HEK293 (cell line): ENCODE measurements around the gene PDE3A.

ENCODE experiments used
- CTCF ChIA-PET: fragments of 350-600 bp; formaldehyde crosslinking; extraction: SDS; loops from one replicate; lab custom pipeline; 2021; ENCODE audit warnings: antibody characterized with exemption; lab: Yijun Ruan, JAX
- POLR2A ChIA-PET: fragments of 300-600 bp; formaldehyde crosslinking; extraction: SDS; loops from one replicate; lab custom pipeline; 2020; ENCODE audit warnings: antibody characterized with exemption, inconsistent platforms; lab: Yijun Ruan, JAX
- H3K27ac ChIP-seq: fragments of 200-500 bp; sonication (Bioruptor generic); 2 replicates; pipeline ENCODE4 v1.5.1; 2014; ENCODE audit warnings: low read depth, low read length, control low read depth, inconsistent platforms; ENCODE audit errors: extremely low read depth
- H3K36me3 ChIP-seq, 2 experiments: fragments of 200-500 bp in 1 of 2; sonication (Bioruptor generic) in 1 of 2; 1 replicate in 1 of 2; 2 replicates in 1 of 2; pipeline ENCODE4 v1.5.1; 2014 to 2017; ENCODE audit warnings: inconsistent platforms in 2 of 2, low read length in 2 of 2; ENCODE audit not compliant: control insufficient read depth in 2 of 2, insufficient read depth in 1 of 2
- H3K4me1 ChIP-seq: fragments of 200-500 bp; sonication (Bioruptor generic); 2 replicates; pipeline ENCODE4 v1.5.1; 2014; ENCODE audit warnings: mild to moderate bottlenecking, low read length, inconsistent platforms; ENCODE audit not compliant: control insufficient read depth, insufficient read depth
- H3K4me3 ChIP-seq: 2 replicates; pipeline ENCODE4 v1.5.1; 2011; ENCODE audit warnings: low read depth, mild to moderate bottlenecking, control low read depth, low read length, moderate library complexity
- H3K9me3 ChIP-seq: fragments of 200-500 bp; sonication (Bioruptor generic); 2 replicates; pipeline ENCODE4 v1.5.1; 2014; ENCODE audit warnings: low read depth, low read length, inconsistent platforms; ENCODE audit not compliant: control insufficient read depth, insufficient read depth
- OVOL3 ChIP-seq: fragments of 450-650 bp; formaldehyde crosslinking; IDR thresholded peaks from 2 replicates; pipeline ENCODE4 v1.5.1; 2016; ENCODE audit warnings: missing biosample characterization, missing genetic modification characterization
- WT1 ChIP-seq: fragments of 450-650 bp; formaldehyde crosslinking; IDR thresholded peaks from 2 replicates; pipeline ENCODE4 v1.5.1; 2016; ENCODE audit warnings: missing biosample characterization, missing genetic modification characterization
- ZNF140 ChIP-seq: fragments of 450-650 bp; formaldehyde crosslinking; IDR thresholded peaks from 2 replicates; pipeline ENCODE4 v1.5.1; 2016; ENCODE audit warnings: missing biosample characterization, missing genetic modification characterization
- ZNF155 ChIP-seq: fragments of 450-650 bp; formaldehyde crosslinking; IDR thresholded peaks from 2 replicates; pipeline ENCODE4 v1.5.1; 2016; ENCODE audit warnings: missing biosample characterization, missing genetic modification characterization
- ZNF211 ChIP-seq: fragments of 450-650 bp; formaldehyde crosslinking; IDR thresholded peaks from 2 replicates; pipeline ENCODE4 v1.5.1; 2016; ENCODE audit warnings: low read depth, missing biosample characterization, missing genetic modification characterization
- ZNF239 ChIP-seq: fragments of 450-650 bp; formaldehyde crosslinking; IDR thresholded peaks from 2 replicates; pipeline ENCODE4 v1.5.1; 2016; ENCODE audit warnings: missing biosample characterization, missing genetic modification characterization
- ZNF24 ChIP-seq: fragments of 450-650 bp; formaldehyde crosslinking; IDR thresholded peaks from 2 replicates; pipeline ENCODE4 v1.5.1; 2016; ENCODE audit warnings: missing biosample characterization, missing genetic modification characterization
- ZNF324 ChIP-seq: fragments of 450-650 bp; formaldehyde crosslinking; IDR thresholded peaks from 2 replicates; pipeline ENCODE4 v1.5.1; 2016; ENCODE audit warnings: missing biosample characterization, missing genetic modification characterization
- ZNF366 ChIP-seq: fragments of 450-650 bp; formaldehyde crosslinking; conservative IDR thresholded peaks from 2 replicates; pipeline ENCODE4 v1.5.1; 2016; ENCODE audit warnings: missing biosample characterization, missing genetic modification characterization
- ZNF394 ChIP-seq: fragments of 450-650 bp; formaldehyde crosslinking; IDR thresholded peaks from 2 replicates; pipeline ENCODE4 v1.5.1; 2016; ENCODE audit warnings: missing biosample characterization, missing genetic modification characterization, mild to moderate bottlenecking, moderate library complexity, borderline replicate concordance
- ZNF433 ChIP-seq: fragments of 450-650 bp; formaldehyde crosslinking; IDR thresholded peaks from 2 replicates; pipeline ENCODE4 v1.5.1; 2016; ENCODE audit warnings: missing biosample characterization, missing genetic modification characterization, low read depth
- ZNF600 ChIP-seq: fragments of 450-650 bp; formaldehyde crosslinking; IDR thresholded peaks from 2 replicates; pipeline ENCODE4 v1.5.1; 2016; ENCODE audit warnings: missing biosample characterization, missing genetic modification characterization
- ZNF654 ChIP-seq: fragments of 450-650 bp; formaldehyde crosslinking; IDR thresholded peaks from 2 replicates; pipeline ENCODE4 v1.5.1; 2016; ENCODE audit warnings: low read depth, missing biosample characterization, missing genetic modification characterization
- ZNF830 ChIP-seq: fragments of 450-650 bp; IDR thresholded peaks from 2 replicates; pipeline ENCODE4 v1.5.0; 2018; ENCODE audit warnings: missing biosample characterization, missing genetic modification characterization, low read depth, mild to moderate bottlenecking, moderate library complexity
- TF ChIP-seq, protein P1 (sequence below): fragments of 450-650 bp; formaldehyde crosslinking; IDR thresholded peaks from 2 replicates; pipeline ENCODE4 v1.5.1; 2016; ENCODE audit warnings: missing biosample characterization, missing genetic modification characterization
- TF ChIP-seq, protein P2 (sequence below): fragments of 450-650 bp; formaldehyde crosslinking; IDR thresholded peaks from 2 replicates; pipeline ENCODE4 v1.5.1; 2016; ENCODE audit warnings: missing biosample characterization, missing genetic modification characterization
- TF ChIP-seq, protein P3 (sequence below): fragments of 450-650 bp; formaldehyde crosslinking; IDR thresholded peaks from 2 replicates; pipeline ENCODE4; 2016; ENCODE audit warnings: missing biosample characterization, missing genetic modification characterization
- TF ChIP-seq, protein P4 (sequence below): fragments of 450-650 bp; formaldehyde crosslinking; IDR thresholded peaks from 2 replicates; pipeline ENCODE4 v1.5.1; 2016; ENCODE audit warnings: missing biosample characterization, missing genetic modification characterization, borderline replicate concordance

The PDE3A gene

DNA sequence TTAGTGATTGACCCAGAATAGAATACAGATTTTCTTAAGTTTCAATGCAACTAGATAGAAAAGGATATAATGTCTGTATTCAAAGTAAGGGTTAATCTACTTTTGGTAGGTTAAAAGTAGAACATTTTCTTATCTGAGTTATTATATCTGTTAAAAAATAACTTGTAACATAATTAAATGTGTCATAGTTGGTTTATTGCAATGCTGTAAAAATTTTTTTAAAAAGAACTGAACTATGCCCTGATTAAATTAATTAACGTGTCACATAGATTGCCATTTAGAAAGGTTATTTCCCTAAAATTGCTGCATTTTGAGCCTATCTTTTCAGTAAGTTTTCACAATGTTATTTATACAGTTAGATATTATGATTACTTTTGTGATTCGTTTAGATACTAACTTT, 89.2 kb downstream of the PDE3A start:
- TF ChIP-seq, protein P1, sequence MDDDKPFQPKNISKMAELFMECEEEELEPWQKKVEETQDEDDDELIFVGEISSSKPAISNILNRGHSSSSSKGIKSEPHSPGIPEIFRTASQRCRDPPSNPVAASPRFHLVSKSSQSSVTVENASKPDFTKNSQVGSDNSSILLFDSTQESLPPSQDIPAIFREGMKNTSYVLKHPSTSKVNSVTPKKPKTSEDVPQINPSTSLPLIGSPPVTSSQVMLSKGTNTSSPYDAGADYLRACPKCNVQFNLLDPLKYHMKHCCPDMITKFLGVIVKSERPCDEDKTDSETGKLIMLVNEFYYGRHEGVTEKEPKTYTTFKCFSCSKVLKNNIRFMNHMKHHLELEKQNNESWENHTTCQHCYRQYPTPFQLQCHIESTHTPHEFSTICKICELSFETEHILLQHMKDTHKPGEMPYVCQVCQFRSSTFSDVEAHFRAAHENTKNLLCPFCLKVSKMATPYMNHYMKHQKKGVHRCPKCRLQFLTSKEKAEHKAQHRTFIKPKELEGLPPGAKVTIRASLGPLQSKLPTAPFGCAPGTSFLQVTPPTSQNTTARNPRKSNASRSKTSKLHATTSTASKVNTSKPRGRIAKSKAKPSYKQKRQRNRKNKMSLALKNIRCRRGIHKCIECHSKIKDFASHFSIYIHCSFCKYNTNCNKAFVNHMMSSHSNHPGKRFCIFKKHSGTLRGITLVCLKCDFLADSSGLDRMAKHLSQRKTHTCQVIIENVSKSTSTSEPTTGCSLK: no peak
- TF ChIP-seq, protein P2, sequence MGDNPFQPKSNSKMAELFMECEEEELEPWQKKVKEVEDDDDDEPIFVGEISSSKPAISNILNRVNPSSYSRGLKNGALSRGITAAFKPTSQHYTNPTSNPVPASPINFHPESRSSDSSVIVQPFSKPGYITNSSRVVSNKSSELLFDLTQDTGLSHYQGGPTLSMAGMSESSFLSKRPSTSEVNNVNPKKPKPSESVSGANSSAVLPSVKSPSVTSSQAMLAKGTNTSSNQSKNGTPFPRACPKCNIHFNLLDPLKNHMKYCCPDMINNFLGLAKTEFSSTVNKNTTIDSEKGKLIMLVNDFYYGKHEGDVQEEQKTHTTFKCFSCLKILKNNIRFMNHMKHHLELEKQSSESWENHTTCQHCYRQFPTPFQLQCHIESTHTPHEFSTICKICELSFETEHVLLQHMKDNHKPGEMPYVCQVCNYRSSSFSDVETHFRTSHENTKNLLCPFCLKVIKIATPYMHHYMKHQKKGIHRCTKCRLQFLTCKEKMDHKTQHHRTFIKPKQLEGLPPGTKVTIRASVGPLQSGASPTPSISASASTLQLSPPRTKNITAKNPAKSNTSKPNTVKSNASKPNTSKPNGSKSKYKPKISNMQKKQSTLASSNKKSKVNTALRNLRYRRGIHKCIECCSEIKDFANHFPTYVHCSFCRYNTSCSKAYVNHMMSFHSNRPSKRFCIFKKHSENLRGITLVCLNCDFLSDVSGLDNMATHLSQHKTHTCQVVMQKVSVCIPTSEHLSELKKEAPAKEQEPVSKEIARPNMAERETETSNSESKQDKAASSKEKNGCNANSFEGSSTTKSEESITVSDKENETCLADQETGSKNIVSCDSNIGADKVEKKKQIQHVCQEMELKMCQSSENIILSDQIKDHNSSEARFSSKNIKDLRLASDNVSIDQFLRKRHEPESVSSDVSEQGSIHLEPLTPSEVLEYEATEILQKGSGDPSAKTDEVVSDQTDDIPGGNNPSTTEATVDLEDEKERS (tag by site-specific recombination): no peak
- TF ChIP-seq ZNF24 (tag by site-specific recombination): no peak
- TF ChIP-seq ZNF600 (tag by site-specific recombination): no peak
- no peak for TF ChIP-seq ZNF140
- no peak for TF ChIP-seq ZNF366
- TF ChIP-seq, protein P3, sequence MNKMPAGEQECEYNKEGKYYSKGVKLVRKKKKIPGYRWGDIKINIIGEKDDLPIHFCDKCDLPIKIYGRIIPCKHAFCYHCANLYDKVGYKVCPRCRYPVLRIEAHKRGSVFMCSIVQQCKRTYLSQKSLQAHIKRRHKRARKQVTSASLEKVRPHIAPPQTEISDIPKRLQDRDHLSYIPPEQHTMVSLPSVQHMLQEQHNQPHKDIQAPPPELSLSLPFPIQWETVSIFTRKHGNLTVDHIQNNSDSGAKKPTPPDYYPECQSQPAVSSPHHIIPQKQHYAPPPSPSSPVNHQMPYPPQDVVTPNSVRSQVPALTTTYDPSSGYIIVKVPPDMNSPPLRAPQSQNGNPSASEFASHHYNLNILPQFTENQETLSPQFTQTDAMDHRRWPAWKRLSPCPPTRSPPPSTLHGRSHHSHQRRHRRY (tag by site-specific recombination): no peak
- TF ChIP-seq WT1 (tag by site-specific recombination): no peak
- no peak for TF ChIP-seq ZNF324
- no peak for TF ChIP-seq ZNF433 (tag by site-specific recombination)
- no peak for TF ChIP-seq ZNF239
- TF ChIP-seq OVOL3 (tag by site-specific recombination): no peak
- TF ChIP-seq ZNF654: no peak
- TF ChIP-seq ZNF830 (tag by site-specific recombination): no peak
- no peak for TF ChIP-seq ZNF155
- TF ChIP-seq, protein P4, sequence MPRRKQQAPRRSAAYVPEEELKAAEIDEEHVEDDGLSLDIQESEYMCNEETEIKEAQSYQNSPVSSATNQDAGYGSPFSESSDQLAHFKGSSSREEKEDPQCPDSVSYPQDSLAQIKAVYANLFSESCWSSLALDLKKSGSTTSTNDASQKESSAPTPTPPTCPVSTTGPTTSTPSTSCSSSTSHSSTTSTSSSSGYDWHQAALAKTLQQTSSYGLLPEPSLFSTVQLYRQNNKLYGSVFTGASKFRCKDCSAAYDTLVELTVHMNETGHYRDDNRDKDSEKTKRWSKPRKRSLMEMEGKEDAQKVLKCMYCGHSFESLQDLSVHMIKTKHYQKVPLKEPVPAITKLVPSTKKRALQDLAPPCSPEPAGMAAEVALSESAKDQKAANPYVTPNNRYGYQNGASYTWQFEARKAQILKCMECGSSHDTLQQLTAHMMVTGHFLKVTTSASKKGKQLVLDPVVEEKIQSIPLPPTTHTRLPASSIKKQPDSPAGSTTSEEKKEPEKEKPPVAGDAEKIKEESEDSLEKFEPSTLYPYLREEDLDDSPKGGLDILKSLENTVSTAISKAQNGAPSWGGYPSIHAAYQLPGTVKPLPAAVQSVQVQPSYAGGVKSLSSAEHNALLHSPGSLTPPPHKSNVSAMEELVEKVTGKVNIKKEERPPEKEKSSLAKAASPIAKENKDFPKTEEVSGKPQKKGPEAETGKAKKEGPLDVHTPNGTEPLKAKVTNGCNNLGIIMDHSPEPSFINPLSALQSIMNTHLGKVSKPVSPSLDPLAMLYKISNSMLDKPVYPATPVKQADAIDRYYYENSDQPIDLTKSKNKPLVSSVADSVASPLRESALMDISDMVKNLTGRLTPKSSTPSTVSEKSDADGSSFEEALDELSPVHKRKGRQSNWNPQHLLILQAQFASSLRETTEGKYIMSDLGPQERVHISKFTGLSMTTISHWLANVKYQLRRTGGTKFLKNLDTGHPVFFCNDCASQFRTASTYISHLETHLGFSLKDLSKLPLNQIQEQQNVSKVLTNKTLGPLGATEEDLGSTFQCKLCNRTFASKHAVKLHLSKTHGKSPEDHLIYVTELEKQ (tag by site-specific recombination): no peak
- TF ChIP-seq ZNF394 (tag by site-specific recombination): no peak
- TF ChIP-seq ZNF211: no peak
- Histone ChIP-seq H3K36me3 (no peaks in the 10 kb centered on the region), H3K4me3 (no peak overlapping the region), H3K9me3 (no peaks in the 10 kb centered on the region), H3K27ac (no peak overlapping the region), H3K4me1 (no peaks in the 10 kb centered on the region)
- CTCF ChIA-PET: no interaction called here
- POLR2A ChIA-PET: no interaction called here
